K562 (cell line): ENCODE data around the gene IMPG2.

ENCODE experiments used
- SNIP1 ChIP-seq: fragments of 450-650 bp; IDR thresholded peaks from 2 replicates; pipeline ENCODE4 v1.7.1; 2017; ENCODE audit warnings: low read depth, mild to moderate bottlenecking
- TF ChIP-seq, protein P1 (sequence below), 3 experiments: IDR thresholded peaks in 2 of 3; conservative IDR thresholded peaks in 1 of 3; 2 replicates each; pipeline ENCODE4 v1.5.1; 2011 to 2012; ENCODE audit warnings: low read length in 3 of 3, mild to moderate bottlenecking in 3 of 3, control low read depth in 2 of 3, improper control_type of control experiment in 1 of 3, inconsistent platforms in 1 of 3, low read depth in 1 of 3, mixed read lengths in 1 of 3, moderate library complexity in 1 of 3; ENCODE audit not compliant: insufficient read depth in 2 of 3
- TF ChIP-seq, protein P2 (sequence below): fragments of 450-650 bp; IDR thresholded peaks from 2 replicates; pipeline ENCODE4 v1.6.1; 2016
- TF ChIP-seq, protein P3 (sequence below): fragments of 450-650 bp; formaldehyde crosslinking; IDR thresholded peaks from 2 replicates; pipeline ENCODE4 v1.4.0; 2022; ENCODE audit warnings: missing genetic modification characterization

GRCh38 chr3:101268141-101268540, 52.2 kb downstream of the IMPG2 start:
- TF ChIP-seq, protein P1, sequence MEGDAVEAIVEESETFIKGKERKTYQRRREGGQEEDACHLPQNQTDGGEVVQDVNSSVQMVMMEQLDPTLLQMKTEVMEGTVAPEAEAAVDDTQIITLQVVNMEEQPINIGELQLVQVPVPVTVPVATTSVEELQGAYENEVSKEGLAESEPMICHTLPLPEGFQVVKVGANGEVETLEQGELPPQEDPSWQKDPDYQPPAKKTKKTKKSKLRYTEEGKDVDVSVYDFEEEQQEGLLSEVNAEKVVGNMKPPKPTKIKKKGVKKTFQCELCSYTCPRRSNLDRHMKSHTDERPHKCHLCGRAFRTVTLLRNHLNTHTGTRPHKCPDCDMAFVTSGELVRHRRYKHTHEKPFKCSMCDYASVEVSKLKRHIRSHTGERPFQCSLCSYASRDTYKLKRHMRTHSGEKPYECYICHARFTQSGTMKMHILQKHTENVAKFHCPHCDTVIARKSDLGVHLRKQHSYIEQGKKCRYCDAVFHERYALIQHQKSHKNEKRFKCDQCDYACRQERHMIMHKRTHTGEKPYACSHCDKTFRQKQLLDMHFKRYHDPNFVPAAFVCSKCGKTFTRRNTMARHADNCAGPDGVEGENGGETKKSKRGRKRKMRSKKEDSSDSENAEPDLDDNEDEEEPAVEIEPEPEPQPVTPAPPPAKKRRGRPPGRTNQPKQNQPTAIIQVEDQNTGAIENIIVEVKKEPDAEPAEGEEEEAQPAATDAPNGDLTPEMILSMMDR (IDR thresholded peaks at IDR 0.05 in 2 of 3, conservative IDR thresholded peaks at IDR 0.05 in 1 of 3; ENCODE audit: insufficient read depth in 2 of 3, low read depth in 1 of 3, low read length in 3 of 3) = no peak
- TF ChIP-seq, protein P2, sequence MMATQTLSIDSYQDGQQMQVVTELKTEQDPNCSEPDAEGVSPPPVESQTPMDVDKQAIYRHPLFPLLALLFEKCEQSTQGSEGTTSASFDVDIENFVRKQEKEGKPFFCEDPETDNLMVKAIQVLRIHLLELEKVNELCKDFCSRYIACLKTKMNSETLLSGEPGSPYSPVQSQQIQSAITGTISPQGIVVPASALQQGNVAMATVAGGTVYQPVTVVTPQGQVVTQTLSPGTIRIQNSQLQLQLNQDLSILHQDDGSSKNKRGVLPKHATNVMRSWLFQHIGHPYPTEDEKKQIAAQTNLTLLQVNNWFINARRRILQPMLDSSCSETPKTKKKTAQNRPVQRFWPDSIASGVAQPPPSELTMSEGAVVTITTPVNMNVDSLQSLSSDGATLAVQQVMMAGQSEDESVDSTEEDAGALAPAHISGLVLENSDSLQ = no peak
- TF ChIP-seq, protein P3, sequence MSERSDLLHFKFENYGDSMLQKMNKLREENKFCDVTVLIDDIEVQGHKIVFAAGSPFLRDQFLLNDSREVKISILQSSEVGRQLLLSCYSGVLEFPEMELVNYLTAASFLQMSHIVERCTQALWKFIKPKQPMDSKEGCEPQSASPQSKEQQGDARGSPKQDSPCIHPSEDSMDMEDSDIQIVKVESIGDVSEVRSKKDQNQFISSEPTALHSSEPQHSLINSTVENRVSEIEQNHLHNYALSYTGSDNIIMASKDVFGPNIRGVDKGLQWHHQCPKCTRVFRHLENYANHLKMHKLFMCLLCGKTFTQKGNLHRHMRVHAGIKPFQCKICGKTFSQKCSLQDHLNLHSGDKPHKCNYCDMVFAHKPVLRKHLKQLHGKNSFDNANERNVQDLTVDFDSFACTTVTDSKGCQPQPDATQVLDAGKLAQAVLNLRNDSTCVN = no peak
- TF ChIP-seq SNIP1 = no peak
